HG03066 (cell line): ENCODE measurements around the gene MAP3K6.

Experiments
- ATAC-seq: cut with Tn5 transposase; IDR thresholded peaks from one replicate; pipeline ENCODE4 v1.9.1; 2021; ENCODE audit warnings: low read depth; ENCODE audit not compliant: unreplicated experiment

Gene MAP3K6

DNA sequence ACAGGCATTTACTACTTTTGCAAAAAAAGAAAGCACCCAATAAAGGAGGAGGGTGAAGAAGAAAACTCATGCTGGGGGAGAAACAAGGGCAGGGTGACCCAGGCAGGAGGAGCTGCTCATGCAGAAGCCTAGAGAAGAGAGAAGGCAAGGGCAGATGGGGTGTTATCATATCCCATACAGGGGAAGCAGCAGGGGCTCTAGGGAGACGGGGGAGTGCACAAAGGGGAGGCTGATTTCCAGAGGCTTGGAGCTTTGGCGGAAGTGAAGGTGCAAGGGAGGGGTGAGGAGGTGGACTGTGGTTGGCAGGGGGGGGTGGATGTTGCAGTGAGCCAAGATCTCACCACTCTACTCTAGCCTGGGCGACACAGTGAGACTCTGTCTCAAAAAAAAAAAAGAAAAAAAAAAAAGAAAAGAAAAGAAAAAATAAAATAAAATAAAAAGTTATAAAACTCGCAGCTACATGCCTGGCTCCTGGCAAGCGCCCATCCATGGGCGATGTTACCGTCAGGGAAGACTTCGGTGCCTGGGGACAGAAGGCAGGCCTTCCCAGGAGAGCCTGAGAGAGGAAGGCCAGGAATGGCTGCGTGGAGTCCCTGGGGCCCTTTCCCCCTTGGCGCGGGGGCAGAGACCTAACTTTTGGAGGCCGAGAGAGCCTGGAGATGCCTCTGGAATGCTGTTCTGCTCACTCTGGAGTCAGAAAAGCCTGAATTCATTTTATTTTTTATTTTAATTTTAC lies 11.2 kb upstream of the MAP3K6 start:
- ATAC-seq, result no peak

- no peak for ATAC-seq
These were observed 7.8 kb upstream of the MAP3K6 start, which contains the start of gene FCN3 for GRCh38 chr1:27374362-27375086. TSS of gene FCN3 (minus strand) at chr1:27374824. CDS start at chr1:27374818, 6 bp downstream.

DNA sequence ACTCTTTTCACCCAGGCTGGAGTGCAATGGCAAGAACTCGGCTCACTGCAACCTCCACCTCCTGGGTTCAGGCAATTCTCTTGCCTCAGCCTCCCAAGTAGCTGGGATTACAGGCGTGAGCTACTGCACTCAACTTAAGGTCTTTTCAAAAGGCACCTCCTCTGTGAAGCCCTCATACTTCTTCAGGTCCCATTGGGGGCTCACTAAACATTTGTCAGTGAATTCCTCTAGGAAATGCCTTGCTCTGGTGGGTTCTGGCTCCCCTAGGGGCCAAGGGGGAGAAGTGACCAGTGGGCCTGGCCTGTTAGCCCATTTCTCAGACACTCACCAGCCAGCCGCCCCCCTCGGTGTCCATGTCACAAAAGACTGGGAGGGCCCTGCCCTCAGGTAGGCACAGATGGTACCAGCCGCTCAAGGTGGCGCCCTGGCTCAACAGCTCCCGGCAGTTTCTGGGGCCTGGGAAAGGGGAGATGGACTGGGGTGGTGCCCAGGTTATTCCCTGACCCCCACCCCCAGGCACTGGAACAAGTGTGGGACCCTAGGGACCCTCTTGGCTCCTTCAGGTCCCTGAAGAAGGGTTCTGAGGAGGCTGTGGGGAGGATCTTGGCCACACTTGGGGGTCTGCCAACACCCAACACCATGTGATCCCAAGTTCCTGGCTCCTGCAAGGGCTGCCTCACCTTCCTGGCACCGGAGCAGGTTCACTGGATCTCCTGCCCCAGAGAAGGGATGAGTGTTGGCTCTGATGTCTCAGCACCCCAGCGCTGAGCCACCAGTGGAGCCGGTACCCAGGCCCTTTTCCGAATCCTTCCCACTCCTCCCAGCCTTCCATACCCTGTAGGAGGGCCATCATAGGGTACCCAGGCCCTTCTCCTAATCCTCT lies 6.3 kb upstream of the MAP3K6 start:
- no peak for ATAC-seq

- ATAC-seq, result no peak
These were observed 5.5 kb upstream of the MAP3K6 start for GRCh38 chr1:27372022-27372807.

- no peak for ATAC-seq
These were observed 2.3 kb upstream of the MAP3K6 start for GRCh38 chr1:27368869-27369582.

GRCh38 chr1:27367160-27367650 lies 444 bp upstream of the MAP3K6 start:
- ATAC-seq, result no peak

DNA sequence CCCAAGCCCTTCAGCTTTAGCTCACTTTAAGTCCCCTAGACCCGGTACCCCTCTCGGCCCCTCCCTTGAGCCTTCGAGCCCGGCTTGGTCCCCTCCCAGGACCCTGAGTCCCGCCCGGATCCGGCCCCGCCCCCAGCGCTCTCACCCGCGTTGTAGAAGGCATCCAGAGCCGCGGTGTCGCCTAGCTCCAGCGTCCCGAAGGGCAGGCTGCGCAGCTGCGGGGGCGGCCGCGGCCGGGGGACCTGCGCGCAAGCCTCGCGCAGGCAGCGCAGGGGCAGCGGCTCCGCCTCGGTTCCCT lies 699 bp downstream of the MAP3K6 start:
- no peak for ATAC-seq

DNA sequence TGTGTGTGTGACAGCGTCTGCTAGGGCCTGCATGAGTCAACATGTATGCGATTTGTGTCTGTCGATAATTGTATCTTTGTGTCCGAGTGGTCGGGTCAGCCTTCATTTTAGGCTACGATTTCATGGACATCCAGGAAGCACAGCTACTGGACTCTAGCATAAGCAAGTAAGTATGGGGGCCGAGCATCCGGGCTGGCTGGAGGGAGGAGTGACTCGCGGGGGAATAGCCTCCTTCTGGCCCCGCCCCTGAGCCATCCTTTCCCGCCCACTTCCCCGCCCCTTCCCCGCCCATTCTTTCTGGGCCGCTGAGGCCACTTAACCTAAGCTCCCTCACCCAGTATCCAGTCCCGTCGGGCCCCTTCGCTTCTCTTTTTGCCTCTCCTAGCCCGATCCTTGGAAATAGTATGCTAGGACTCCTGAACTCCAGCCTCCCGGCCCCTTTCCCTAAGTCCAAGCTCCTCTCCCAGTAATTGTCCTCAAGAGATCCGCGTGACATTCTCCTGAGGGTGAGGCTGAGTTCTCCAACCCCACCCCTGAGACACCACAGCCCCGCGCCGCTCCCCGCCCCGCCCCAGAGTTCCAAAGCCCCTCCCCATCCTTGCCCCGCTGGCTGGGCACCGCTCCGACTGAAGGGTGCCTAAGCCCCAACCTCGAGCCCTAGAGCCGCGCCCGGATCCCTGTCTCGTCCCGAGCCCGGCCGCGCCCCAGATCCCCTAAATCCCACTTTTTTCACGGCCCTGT lies 1.2 kb downstream of the MAP3K6 start:
- ATAC-seq, result no peak

GRCh38 chr1:27364696-27365371 lies 1.9 kb downstream of the MAP3K6 start:
- ATAC-seq, result no peak

DNA sequence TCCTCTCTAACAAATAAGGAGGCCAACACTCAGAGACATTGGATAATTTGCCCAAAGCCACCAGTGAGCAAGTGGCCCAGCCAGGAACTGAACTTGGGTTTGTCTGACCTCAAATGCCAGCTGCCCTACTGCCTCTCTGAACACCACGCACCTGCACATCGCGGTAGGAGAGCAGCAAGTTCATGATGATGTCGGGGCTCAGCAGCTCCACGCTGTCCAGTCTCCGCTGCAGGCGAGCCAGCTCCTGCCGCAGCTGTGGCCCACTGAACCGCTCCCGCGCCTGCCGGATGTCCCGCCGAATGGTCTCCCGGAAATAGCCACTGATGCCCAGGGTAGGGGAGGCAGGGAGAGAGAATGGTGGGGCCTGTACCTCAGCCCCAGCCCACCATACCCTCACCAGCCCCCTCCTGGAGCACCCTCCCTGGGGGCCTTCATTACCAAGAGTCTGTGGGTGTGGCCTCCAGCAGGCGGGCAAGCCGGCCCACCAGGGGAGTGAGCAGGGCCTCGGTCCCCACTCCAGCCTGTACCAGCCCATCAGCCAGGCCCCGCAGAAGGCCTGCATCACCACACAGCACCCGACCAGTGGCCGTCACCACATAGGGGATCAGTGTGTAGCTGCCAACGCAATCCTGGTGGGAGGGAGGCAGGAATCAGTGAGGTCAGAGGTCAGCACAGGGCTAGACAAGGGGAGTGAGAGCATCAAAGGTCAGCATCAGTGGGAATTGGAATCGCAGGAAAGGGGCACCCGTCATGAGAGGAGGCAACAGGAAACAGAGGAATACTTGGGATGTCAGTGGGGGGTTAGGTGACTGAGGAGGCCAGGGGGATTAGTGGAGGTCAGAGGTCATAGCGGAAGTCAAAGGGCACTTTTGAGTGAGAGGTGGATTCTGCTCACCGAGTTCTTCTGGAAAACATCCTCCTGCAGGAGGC lies 2.7 kb downstream of the MAP3K6 start:
- ATAC-seq, result no peak

DNA sequence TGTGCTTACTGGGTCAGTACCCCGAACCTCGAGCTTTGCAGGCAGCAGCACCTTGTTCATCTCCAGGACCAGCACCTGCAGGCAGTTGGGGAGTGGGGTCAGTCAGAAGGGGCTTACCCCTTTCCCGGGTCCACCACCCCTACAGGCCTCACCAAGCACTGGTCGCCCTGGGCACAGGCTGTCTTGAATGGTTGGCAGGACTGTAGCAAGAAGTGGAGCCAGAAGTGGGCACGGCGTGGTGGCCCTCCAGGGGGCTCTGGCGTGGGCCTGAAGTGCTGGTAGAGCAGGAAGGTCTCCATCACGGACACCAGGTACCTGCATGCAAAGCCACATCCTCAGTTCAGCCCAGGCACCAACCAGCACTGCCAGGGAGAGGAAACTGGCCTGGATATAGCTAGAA lies 5.2 kb downstream of the MAP3K6 start:
- no peak for ATAC-seq

DNA sequence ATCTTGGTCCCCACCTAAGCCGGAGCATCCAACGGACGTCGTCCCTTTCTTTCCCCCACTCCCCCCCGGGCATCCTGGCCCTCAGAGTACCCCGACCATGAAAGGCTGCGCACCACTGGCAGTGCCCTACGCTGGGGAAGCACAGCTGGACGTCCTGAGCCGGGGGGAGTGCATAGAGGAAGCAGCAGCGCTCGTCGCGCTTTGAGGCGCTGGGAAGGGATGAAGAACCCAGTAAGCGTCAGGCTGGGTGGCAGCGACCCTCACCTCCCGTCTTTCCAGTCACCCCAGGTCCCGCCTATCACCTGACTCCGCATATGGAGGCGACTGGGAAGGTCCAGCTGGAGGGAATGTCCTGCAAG lies 5.7 kb downstream of the MAP3K6 start:
- ATAC-seq, result no peak

GRCh38 chr1:27360159-27361043 lies 6.4 kb downstream of the MAP3K6 start:
- ATAC-seq, result no peak

GRCh38 chr1:27359822-27360158 lies 7.0 kb downstream of the MAP3K6 start:
- no peak for ATAC-seq

DNA sequence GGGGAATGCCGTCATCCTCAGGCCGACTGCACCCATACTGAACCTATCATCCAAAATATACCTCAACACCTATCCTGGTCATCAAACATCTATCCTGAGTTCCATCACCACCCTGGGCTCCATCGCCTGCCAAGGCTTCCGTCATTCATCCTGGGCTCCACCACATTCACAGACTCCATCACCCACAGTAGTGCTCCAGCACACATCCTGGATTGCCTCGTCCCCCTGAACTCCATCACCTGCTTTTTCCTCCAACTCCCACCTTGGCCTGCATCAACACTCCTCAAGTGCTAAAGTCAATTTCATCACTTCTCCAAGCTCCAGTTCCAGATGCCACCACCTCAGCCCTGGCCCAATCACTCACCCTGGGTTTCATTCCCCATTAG lies 7.8 kb downstream of the MAP3K6 start:
- no peak for ATAC-seq

DNA sequence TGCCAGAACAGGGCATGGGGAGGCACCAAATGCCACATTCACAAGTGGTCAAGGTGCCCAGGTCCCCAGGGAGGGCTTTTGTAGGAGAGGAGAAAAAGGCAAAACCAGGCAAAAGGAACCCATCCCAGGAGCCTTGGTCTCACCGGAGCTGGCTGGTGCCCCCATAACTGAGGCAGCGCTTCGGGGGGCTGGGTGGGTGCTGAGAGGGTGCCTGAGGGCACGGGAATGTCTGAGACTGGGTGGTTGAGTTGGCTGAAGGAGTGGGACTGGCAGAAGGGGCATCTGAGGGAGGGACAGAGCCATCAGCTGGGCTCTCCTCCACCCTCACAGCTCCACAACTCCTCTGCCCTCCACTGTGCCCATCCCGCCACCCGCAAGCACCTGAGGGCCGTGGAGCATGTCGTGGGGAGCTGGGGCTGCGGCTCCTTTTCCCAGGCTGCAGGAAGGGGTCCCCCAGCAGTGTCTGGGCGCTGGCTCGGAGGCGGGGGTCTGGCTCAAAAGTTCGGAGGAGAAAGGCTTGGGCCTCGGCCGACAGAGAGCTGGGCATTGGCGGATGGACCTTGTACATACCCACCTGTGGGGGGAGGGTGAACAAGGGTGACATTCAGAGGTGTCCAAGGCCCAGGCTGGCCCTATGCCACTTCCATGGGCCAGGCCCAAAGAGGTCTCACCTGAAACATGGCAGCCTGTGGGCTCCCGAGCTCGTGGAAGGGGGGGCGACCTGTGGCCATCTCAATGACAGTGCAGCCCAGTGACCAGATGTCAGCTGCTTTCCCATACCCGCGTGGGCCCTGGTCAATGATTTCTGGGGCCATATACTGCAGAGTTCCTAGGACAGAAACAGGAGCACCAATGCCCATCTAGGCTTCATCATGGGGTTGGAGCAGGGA lies 8.5 kb downstream of the MAP3K6 start:
- ATAC-seq, result no peak
